H4 (cell line): ENCODE data around the gene PABPN1L. TPM values are rescaled to one million over a fixed set of nuclear protein-coding genes. Genes with fewer than 3 reads are reported as not detected.

Source experiments
- DNase-seq: peaks from one replicate; pipeline ENCODE4 v3.0.0-alpha.2; 2015; ENCODE audit warnings: low spot score
- total RNA-seq: library from RNA; depleted of rRNA; stranded (reverse); fragments of >200 nt; shearing (Covaris generic); gene quantifications from 2 replicates; pipeline ENCODE4 v1.2.3, GENCODE V29; 2014; rRNA removed

Gene PABPN1L
- not detected in 2 replicates for total RNA-seq

- no peak for DNase-seq
Observed at GRCh38 chr16:88866151-88866920, at the start of gene PABPN1L. PABPN1L (minus strand) TSS chr16:88866660; CDS start chr16:88866606, 54 bp downstream.

GRCh38 chr16:88915639-88916327 is 49.3 kb upstream of the PABPN1L start:
- DNase-seq, result no peak

GRCh38 chr16:88914750-88915368 is 48.4 kb upstream of the PABPN1L start:
- DNase-seq, result no peak

GRCh38 chr16:88913870-88914269 is 47.4 kb upstream of the PABPN1L start:
- DNase-seq, result no peak

- no peak for DNase-seq
Observed at GRCh38 chr16:88913001-88913612, 46.6 kb upstream of the PABPN1L start.

GRCh38 chr16:88912556-88912955 is 46.1 kb upstream of the PABPN1L start:
- DNase-seq, result no peak

- DNase-seq, result no peak
Observed at GRCh38 chr16:88911946-88912310, 45.5 kb upstream of the PABPN1L start.

GRCh38 chr16:88911136-88911945 is 44.9 kb upstream of the PABPN1L start:
- DNase-seq, result no peak

GRCh38 chr16:88910284-88911135 is 44.0 kb upstream of the PABPN1L start:
- no peak for DNase-seq

GRCh38 chr16:88909431-88910210 is 43.2 kb upstream of the PABPN1L start:
- DNase-seq, result no peak

- DNase-seq, result no peak
Observed at GRCh38 chr16:88908307-88908706, 41.8 kb upstream of the PABPN1L start.

- DNase-seq, result no peak
Observed at GRCh38 chr16:88907768-88908167, 41.3 kb upstream of the PABPN1L start.

- no peak for DNase-seq
Observed at GRCh38 chr16:88906535-88907105, 40.2 kb upstream of the PABPN1L start.

- DNase-seq, result no peak
Observed at GRCh38 chr16:88906020-88906419, 39.6 kb upstream of the PABPN1L start.

GRCh38 chr16:88905563-88905962 is 39.1 kb upstream of the PABPN1L start:
- DNase-seq, result no peak

GRCh38 chr16:88904676-88905365 is 38.4 kb upstream of the PABPN1L start:
- DNase-seq, result no peak

GRCh38 chr16:88903267-88903666 is 36.8 kb upstream of the PABPN1L start:
- no peak for DNase-seq

GRCh38 chr16:88902744-88903143 is 36.3 kb upstream of the PABPN1L start:
- no peak for DNase-seq
